22Rv1 (cell line): ENCODE data around the gene NAV3.

Experiments
- H3K27ac ChIP-seq: fragments of 450-650 bp; 2 replicates; pipeline ENCODE4 v1.5.1; 2017
- CTCF ChIP-seq: fragments of 450-650 bp; IDR thresholded peaks from 2 replicates; pipeline ENCODE4 v1.5.1; 2017; ENCODE audit warnings: mild to moderate bottlenecking
- ZFX ChIP-seq: fragments of 450-650 bp; IDR thresholded peaks from 2 replicates; pipeline ENCODE4 v1.6.1; 2017; ENCODE audit warnings: antibody characterized with exemption, borderline replicate concordance

Gene NAV3

GRCh38 chr12:78007173-78007572, 176.5 kb downstream of the NAV3 start:
- no peak for TF ChIP-seq CTCF
- no peak overlapping the region for H3K27ac ChIP-seq

- no peak for TF ChIP-seq CTCF
- TF ChIP-seq ZFX = no peak
- no peak overlapping the region for H3K27ac ChIP-seq
These were observed 178.3 kb downstream of the NAV3 start for GRCh38 chr12:78009031-78009430.

GRCh38 chr12:78018171-78018910, 187.6 kb downstream of the NAV3 start:
- TF ChIP-seq CTCF (no peak), ZFX (no peak)
- H3K27ac ChIP-seq = no peak overlapping the region

- no peak overlapping the region for H3K27ac ChIP-seq
These were observed 188.2 kb downstream of the NAV3 start for GRCh38 chr12:78018939-78019338.

GRCh38 chr12:78028426-78028825, 197.7 kb downstream of the NAV3 start:
- TF ChIP-seq ZFX (no peak), CTCF (no peak)
- no peak overlapping the region for H3K27ac ChIP-seq

More at GRCh38 chr12:78018939-78019338, 188.2 kb downstream of the NAV3 start:
- no peak for TF ChIP-seq ZFX
- TF ChIP-seq CTCF = no peak

- H3K27ac ChIP-seq = no peak overlapping the region
- TF ChIP-seq CTCF = no peak
- no peak for TF ChIP-seq ZFX
These were observed 203.3 kb downstream of the NAV3 start for GRCh38 chr12:78034025-78034424.

GRCh38 chr12:78035901-78036606, 205.4 kb downstream of the NAV3 start:
- no peak for TF ChIP-seq CTCF
- no peak for TF ChIP-seq ZFX
- no peak overlapping the region for H3K27ac ChIP-seq
